H1 (cell line): ENCODE data around the gene PRADC1. TPM values are rescaled to one million over a fixed set of nuclear protein-coding genes. Genes with fewer than 3 reads are reported as not detected.

Experiments used
- BRCA1 ChIP-seq: IDR thresholded peaks from 2 replicates; pipeline ENCODE4 v1.6.1; 2012; ENCODE audit warnings: low read depth, low read length, improper control_type of control experiment
- CREB1 ChIP-seq: IDR thresholded peaks from 2 replicates; pipeline ENCODE4 v1.6.1; 2012; ENCODE audit warnings: inconsistent platforms
- GABPA ChIP-seq: IDR thresholded peaks from 2 replicates; pipeline ENCODE4 v1.6.1; 2011; ENCODE audit warnings: mild to moderate bottlenecking, low read length, moderate library complexity, borderline replicate concordance; ENCODE audit not compliant: insufficient read depth
- HDAC6 ChIP-seq: IDR thresholded peaks from one replicate; pipeline ENCODE4 v1.7.1; 2012; ENCODE audit warnings: low read depth, mild to moderate bottlenecking, inconsistent platforms, low read length, moderate library complexity
- TBP ChIP-seq: IDR thresholded peaks from 2 replicates; pipeline ENCODE4 v1.6.1; 2011; ENCODE audit warnings: low read depth, low read length, improper control_type of control experiment
- polyA plus RNA-seq, 7 experiments: library from polyadenylated mRNA; depleted of rRNA in 3 of 7; stranded (reverse) in 5 of 7; unstranded in 2 of 7; fragments of >200 nt in 5 of 7; fragments of 200-250 nt in 2 of 7; gene quantifications; 1 replicate in 5 of 7; 2 replicates in 1 of 7; 4 replicates in 1 of 7; pipeline versions ENCODE4 v1.2.1 to v1.2.3, GENCODE V29; 2011 to 2013; ENCODE audit warnings: missing spikeins in 2 of 7, mixed read lengths in 2 of 7
- total RNA-seq: library from RNA; stranded (reverse); fragmentation: NEBNext Ultra II Directional; extraction: Animal tissue kit (Norgen Biotek cat#: 25700); gene quantifications from 2 replicates; pipeline ENCODE4 v1.2.1, GENCODE V29; 2021

Gene PRADC1
- total and polyA plus RNA-seq, 2 of the 8 experiments (the other 6 are each of a cell fraction or from before 2014, with no cell fraction given), result 8.9 to 13.1 TPM

GRCh38 chr2:73187549-73187948, 45.5 kb downstream of the PRADC1 start (continued):
- TF ChIP-seq GABPA, result no peak
- TF ChIP-seq TBP, result no peak
- TF ChIP-seq CREB1, result no peak
- no peak for TF ChIP-seq BRCA1
- no peak for TF ChIP-seq HDAC6
